HT-29 (cell line): ENCODE measurements around the gene PET100. TPM values are rescaled to one million over a fixed set of nuclear protein-coding genes. Genes with fewer than 3 reads are reported as not detected.
A peak's percentile ranks its signal among the peaks of the same experiment; 100 is the strongest.

Source experiments
- DNase-seq: peaks from one replicate; pipeline ENCODE4 v3.0.0-alpha.2; 2015; ENCODE audit warnings: low spot score
- total RNA-seq: library from RNA; depleted of rRNA; stranded (reverse); fragments of >200 nt; shearing (Covaris generic); gene quantifications from 2 replicates; pipeline ENCODE4 v1.2.3, GENCODE V29; 2014; rRNA removed

Gene PET100, protein sequence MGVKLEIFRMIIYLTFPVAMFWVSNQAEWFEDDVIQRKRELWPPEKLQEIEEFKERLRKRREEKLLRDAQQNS
- total RNA-seq = 26.6 and 27.7 TPM in 2 replicates

DNA sequence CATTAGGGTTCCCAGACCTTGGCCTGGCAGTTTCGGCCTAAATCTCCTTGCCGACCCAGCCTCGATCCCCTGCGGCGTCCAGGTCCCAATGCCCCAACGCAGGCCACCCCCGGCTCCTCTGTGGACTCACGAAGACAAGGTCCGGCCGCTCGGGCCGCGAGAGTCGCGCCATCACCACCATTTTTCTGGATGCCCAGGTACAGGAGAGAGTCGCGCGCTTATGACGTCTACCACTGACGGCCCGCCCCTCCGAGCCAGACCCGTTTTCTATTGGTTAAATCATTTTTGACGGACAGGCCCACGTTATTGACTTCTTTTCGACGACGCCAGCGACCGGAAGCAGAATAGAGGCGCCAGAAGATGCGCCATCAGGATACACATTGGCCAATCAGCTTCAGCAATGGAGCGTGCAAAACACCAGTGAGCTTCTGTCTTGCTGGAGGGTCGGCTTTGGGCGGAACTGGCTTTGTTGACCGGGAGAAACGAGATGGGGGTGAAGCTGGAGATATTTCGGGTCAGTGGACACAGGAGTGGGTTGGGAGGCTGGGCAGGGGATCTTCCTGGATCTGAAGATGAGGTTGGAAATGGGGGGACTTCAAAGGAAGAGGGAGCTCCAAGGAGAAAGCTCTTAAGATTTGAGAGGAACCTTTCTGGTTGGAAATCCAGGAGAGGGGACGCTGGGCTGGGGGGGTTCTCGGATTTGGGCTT, at the start of gene PET100, which contains the start of gene XAB2:
Gene PET100, plus strand, starts transcription at position 447 of the 708 bp plus-strand sequence. Its CDS starts 41 bp downstream, at position 488.
Gene XAB2, minus strand, starts transcription at position 199 of the 708 bp plus-strand sequence. Its CDS starts 18 bp downstream, at position 181.
- DNase-seq = peak; percentile 94

- no peak for DNase-seq
Observed at GRCh38 chr19:7582446-7582845, 47.1 kb upstream of the PET100 start.

GRCh38 chr19:7589822-7590221, 39.8 kb upstream of the PET100 start:
- no peak for DNase-seq

DNA sequence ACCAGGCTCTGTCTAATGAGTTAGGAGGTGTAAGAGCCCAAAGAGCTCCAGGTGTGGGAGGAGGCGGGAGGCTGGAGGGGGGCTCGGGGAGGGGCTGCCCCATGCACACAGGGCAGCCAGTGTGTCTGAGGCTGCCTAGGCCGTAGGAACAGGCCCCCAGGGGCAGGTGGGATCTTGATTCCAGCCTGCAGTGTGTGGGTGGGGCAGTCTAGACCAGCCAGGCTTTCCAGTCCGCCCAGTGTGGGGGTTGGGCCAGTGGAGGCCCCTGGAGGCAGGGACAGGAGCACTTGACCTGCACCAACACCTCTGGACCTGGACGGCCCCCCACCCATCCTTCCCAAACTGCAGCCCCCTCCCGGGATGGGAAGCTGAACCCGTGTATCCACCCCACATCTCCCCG, 39.3 kb upstream of the PET100 start:
- no peak for DNase-seq

- peak; percentile 34 for DNase-seq
Observed at GRCh38 chr19:7595466-7596133, 34.0 kb upstream of the PET100 start, which contains the start of gene CAMSAP3. Gene CAMSAP3 (plus strand): TSS chr19:7595863. CDS start chr19:7596003, 140 bp downstream.

DNA sequence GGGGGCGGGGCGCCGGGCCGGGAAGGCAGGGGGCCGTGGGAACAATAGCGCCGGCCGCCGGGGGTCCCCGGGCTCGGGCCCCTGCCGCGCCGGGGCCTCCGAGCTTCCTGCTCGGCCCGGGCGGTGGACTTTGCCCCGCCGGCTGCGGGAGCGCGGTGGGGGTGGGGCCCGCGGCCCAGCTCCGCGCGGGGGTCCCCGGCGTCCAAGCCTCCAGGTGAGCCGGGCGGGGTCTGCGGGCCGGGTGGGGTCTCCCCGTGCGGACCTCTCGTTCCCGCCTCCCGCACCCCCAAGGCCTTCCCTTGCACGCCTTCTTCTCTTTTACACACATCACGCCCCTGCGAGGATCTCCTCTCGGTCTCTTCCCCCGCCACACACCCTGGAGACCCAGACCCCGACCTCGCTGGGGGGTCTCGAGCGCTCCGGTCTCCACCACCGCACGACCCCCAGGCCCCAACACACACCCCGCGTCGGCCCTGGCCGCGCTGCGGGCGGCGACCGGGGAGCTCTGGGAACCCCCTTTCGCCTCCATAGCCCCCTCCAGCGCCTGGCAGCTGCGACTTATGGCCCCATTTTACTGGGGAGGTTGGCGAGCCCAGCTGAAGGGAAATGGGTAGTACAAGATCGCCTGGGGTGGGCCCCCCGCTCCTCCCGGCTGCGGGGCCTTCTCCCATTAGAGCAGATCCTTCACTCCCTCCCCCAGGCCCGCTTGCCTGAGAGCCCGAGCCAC, 33.2 kb upstream of the PET100 start:
- DNase-seq = peak; percentile 19

DNA sequence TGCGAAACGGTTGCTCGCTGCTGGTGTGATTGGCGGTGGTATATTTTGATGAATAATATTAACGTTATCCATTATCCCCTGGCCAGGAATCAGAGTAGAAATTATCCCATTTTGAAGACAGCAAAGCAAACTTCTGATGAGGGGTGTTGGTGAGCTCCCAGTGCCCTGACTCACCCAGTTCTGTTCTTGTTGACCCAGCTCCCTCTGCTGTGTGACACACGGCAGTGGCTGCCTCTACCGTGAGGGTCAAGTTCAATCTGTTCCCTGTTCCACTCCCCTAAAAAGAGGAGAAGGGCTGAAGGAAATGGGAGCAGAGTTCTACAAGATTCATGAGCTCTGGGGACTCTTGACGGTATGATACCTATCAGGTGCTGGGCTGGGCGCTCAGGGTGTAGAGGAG, 31.9 kb upstream of the PET100 start:
- no peak for DNase-seq

DNA sequence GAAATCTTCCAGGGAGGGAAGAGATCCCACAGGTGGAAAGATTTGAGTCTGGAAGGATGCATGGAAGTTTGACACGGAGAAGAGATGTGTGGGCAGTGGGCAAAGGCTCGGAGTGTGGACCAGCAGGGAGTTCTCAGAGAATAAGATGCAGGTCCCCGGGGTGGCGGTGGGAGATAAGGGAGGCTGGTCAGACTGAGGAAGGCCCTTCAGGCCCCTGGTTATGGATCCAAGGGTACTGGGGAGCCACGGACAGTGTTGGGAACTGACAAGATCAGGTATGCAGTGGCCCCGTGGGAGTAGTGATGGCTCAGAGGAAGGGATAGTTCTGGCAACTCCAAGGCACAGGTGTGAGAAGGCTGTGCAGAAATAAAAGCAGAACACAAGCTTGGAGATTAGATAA, 31.4 kb upstream of the PET100 start:
- DNase-seq = no peak

GRCh38 chr19:7600721-7601120, 28.9 kb upstream of the PET100 start:
- no peak for DNase-seq

DNA sequence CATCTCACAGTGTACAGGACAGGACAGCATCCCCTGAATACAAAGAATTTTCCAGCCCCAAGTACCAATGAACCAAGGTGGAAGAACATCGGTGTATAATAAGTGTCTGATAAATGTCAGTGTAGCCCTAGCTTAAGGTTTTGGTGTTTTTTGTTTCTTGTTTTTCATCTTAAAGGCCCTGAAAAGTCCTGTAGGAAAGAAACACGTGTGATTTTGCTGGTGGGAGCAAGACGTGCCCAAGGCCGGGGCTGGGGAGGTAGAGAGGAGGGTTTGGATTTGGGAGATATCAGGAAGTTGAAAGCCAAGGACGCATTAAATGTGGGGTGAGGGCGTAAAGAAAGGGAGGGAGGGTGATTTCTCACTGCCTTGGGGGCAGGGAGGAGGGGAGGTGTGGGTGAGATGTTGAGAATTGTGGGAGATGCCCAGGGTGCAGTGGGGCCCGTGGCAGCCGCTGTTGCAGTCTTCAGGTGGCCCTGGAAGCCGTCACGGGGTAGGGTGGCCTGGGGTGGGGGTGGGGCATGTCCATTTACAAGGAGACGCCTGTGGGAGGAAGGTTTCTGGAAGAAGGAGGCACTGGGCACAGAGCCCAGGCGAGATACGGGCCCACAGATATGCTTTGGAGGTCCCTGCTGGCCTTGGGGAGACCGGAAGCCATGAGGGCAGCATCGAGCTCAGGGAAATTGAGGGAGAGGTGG, 27.2 kb upstream of the PET100 start:
- DNase-seq = no peak

DNA sequence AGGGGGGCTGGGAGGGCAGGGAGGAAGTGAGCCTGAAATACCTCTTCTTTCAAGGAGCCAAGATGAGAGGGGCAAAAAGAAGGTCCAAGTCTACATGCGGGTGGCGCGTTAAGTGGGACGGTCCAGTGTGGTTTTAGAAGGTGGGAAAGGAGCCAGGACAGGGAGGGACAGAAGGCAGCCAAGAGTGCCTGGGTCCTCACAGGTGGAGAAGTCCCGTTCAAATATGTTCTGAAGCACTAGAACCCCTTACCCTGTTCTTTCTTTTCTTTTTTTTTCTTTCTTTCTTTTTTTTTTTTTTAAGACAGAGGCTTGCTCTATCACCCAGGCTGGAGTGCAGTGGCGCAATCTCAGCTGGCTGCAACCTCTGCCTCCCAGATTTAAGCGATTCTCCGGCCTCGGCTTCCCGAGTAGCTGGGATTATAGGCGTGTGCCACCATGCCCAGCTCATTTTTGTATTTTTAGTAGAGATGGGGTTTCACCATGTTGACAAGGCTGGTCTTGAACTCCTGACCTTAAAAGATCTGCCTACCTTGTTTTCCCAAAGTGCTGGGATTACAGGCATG, 26.6 kb upstream of the PET100 start:
- no peak for DNase-seq

DNA sequence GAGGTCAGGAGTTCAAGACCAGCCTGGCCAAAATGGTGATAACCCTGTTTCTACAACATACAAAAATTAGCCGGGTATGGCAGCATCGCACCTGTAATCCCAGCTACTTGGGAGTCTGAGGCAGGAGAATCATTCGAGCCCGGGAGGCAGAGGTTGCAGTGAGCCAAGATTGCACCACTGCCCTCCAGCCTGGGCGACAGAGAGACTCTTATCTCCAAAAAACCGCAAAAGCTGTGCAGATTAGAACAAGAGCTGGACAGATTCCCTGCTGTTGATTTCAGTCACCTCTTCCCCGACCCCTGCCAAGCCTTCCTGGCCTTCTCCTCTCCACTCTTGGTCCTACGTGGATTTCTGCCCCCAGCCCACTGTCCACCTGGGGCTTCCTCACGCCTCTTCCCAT, 25.7 kb upstream of the PET100 start:
- no peak for DNase-seq

- DNase-seq = peak; percentile 63
Observed at GRCh38 chr19:7605490-7606222, 23.9 kb upstream of the PET100 start.

DNA sequence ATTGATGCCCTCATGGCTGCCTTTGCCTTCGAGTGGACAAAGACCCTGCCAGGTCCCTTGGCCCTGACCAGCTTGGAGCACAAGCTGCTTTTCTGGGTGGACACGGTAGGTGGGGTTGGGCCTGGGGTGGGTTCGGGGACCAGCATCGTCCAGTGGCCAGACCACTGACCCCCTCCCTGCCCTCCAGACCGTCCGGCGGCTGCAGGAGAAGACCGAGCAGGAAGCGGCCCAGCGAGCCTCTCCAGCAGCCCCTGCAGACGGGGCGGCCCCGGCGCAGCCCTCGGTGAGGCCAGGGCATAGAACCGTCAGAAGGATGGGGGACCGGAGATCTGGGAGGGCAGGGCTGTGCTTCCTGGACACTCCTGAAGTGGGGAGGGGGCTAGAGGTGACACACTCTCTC, 23.3 kb upstream of the PET100 start:
- no peak for DNase-seq

- DNase-seq = no peak
Observed at GRCh38 chr19:7607212-7607873, 22.2 kb upstream of the PET100 start.

GRCh38 chr19:7607874-7608560, 21.6 kb upstream of the PET100 start:
- DNase-seq = no peak

DNA sequence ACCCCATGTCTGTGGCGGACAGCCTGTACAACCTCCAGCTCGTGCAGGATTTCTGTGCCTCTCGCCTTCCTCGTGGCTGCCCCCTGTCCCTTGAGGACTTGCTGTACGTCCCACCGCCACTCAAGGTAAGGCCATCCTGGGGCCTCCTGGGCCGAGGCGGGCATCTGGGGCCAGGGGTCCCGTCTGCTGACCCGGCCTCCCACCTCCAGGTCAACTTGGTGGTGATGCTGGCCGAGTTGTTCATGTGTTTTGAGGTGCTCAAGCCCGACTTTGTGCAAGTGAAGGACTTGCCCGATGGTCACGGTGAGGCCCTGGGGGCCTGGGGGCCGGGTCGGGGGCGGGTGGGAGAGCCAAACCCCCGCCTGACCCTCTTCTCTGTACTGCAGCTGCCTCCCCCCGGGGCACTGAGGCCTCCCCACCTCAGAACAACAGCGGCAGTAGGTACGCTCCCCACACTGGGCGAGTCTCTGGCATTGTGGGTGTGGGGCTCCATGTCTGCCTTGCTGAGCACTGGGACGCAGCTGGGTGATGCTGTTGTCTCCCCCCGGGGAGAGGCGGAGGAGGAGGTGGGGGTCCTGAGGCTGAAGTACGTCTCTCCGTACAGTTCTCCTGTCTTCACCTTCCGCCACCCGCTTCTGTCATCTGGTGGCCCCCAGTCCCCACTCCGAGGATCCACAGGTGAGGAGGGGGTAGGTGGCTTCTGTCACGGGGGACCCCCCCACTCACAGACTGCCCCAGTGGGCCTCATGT, 18.9 kb upstream of the PET100 start:
- DNase-seq = no peak

- no peak for DNase-seq
Observed at GRCh38 chr19:7611541-7612279, 17.9 kb upstream of the PET100 start.
